GM21786 (cell line): ENCODE data around the gene CD274.
"Not testable (repeated sequence)": the region's sequence is repeated elsewhere in the genome, so short reads cannot be mapped to it uniquely, and the experiment has no call there.

Experiments used
- ATAC-seq: cut with Tn5 transposase; IDR thresholded peaks from one replicate; pipeline ENCODE4 v1.9.1; 2021; ENCODE audit not compliant: unreplicated experiment

The CD274 gene

DNA sequence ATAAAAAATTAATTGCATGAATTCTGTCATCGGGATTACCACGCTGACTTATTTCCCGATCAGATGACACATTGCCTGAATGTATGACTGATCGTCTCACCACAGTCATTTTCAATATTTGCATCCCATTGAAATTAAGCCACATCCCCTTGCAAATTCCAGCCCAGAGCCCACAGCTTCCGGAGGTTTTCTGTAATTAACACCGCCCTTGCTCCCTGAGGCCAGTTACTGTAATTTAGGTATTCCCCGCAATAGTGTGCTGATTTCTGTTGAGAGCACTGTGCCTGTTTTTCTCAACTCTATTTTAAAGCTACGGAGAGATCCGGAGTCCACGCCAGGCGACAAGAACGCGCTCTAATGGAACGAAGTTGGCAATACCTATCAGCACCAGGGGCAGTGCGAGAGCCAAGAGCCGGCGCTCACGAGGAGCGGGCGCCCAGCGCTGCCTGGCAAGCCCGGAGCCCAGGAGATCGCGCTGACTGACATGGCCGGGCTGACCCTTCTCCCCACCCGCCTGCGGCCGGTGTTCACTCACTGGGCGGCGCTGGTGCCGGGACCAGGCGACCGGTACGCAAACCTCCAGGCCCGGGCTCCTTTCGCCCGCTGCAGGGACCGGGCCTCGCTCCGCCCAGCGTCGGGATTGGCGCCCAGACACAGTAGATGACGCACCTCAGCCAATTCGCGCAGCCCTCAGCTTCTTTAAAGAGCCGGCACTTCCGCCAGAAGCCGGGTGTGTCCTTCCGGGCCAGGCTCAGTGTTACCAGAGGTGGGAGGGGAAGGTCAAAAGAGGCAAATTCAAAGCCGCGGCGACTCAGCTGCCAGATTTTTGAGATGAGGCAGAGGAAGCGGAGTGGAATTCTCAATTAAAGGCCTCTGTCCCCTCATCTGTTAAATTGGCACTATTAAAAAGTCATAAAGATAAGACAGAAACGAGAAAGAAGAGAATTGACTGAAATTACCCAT is 12.8 kb upstream of the CD274 start, which contains the start of gene PLGRKT:
TSS of gene PLGRKT (minus strand) at position 672 of the 963 bp plus-strand sequence. CDS start 5,948 bp downstream, outside the sequence.
- peak; percentile 80 for ATAC-seq

DNA sequence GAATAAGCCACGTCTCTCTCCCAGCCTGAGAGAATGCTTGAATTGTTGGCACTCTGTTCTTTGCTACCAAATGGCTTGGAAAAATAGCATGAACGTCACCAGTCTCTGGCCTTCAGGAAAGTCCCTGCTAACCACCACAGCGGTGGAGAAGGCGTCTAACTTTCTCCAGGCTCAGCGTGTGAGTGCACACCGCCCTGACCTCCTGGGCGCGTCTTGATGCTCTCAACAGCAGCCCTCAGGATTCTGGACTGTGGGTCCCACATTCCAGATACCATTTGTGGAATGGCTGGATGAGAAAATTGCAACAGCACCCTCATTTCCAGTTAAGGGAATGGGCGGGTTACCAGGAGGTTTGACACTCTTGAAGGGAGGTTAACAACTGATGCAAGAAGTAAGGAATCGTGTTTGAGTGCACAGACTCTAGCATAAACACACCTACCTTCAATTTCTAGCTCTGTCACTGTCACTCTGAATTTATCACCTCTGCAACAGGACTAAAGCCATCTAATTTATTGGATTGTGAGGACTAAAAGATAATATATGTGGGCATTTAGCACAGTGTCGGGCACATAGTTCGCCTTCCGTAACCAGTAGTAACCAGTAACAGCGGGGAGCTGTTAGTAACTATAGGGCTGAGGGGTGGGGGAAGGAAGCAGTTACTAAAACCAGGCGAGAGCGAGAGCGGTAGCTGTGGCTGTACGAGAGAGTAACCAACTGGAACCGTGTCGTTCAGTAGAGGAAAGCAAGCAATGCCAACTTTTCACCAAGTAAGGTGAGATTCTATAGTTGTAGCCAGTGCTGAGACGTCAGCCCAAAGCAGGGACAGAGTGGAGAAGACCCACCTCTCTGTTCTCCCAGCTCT is 11.8 kb upstream of the CD274 start:
- ATAC-seq, result peak; percentile 73

DNA sequence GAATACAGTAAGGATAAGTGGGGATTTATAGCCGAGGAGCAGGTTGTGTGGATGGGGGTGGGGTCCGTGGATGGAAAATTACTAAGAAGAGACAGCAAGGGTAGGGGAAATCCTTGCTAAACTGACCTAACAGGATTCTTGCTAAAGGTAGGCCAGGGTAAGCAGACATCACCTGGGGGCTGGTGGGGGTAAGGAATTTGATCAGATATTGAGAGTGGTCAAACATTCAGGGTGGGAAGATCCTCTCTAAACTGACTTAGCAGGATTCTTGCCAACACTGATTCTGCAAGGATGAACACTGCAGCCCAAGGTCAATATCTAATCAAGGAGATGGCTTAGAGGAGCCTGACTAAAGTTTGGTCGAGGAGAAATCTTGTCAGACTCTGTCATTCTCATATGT is 9.9 kb upstream of the CD274 start:
- no peak for ATAC-seq

DNA sequence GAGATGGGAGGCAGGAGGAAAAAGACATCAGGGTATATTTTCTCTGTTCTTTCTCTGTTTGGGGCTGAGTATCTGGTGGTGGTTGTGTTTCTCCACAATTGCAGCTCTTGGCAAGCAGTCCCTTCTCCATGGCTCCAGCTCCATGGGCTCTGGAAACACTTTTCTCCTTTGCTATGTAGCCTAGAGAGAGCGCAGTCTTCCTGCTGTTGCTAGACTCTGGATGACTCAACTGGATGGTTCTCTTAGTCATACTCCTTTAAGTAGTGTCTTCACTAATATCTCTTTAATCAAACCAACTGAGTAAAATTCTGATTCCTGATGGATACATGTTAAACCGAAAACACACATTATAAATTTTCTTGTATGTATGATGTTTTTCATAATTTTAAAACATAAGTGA is 9.3 kb upstream of the CD274 start:
- ATAC-seq, result no peak

- no peak for ATAC-seq
These were observed 7.8 kb upstream of the CD274 start for GRCh38 chr9:5442400-5443011.

GRCh38 chr9:5443850-5444249 is 6.5 kb upstream of the CD274 start:
- ATAC-seq, result no peak

GRCh38 chr9:5445096-5445495 is 5.2 kb upstream of the CD274 start:
- ATAC-seq, result not testable (repeated sequence)

GRCh38 chr9:5445886-5446285 is 4.5 kb upstream of the CD274 start:
- ATAC-seq, result no peak

- ATAC-seq, result no peak
These were observed 3.7 kb upstream of the CD274 start for GRCh38 chr9:5446451-5447236.

DNA sequence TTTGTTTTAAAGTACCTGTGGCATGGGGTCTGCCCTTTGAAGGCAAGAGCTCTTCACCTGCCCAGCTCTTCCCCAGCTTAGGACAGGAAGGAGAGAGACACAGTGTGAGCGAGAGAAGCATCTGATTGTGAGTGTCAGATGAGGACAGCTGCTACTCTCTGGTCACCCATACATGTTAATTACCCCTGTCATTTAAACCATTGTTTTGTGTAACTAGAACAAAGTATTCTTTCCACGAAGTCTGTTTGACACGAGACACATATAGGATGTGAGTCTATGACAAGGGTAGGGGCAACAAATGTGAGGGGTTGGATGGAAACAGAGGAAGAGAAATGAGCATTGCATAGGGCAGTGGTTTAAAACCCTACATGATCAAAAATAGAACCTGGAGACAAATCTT is 3.0 kb upstream of the CD274 start:
- no peak for ATAC-seq

GRCh38 chr9:5448016-5448415 is 2.3 kb upstream of the CD274 start:
- no peak for ATAC-seq

DNA sequence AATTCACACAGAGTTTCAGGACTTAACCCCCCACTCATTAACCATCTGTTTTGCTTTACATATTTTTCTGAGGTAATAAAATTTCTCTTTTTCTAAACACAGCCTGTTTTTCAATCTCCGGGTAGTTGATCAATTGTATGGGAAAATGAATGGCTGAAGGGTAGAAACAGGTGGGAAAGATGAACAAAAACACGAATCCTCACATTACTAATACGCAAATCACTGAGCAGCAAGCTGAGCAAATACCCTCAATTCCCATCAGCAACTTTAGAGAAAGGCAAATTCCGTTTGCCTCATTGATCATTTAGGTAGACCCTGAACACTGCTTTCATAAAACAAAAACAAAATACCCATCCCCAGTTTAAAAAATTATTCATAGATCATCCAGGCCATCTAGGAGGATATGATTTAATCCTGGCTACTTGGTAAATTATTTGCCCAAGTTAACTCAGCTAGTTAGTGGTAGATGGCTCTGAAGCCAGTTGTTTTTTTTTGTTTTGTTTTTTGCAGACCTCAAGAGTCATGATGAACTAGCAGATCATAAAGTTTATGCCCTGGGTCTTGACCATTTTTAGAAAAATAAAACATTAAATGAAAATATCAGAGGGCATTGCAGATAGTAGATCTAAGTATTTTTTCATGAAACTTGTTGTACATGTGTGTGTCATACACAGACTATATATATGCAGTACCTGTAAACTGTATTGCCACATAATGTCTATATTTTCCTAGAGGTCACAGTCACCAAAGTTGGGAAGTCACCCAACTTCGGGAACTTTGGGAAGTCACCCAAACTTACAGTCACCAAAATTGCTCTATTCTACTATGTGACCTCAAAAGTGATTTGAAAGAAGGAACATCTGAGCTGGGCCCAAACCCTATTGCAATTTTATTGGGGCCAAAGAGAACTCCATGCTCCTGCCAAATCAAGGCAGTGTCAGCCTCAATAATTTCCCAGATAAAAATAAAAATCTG is 1.6 kb upstream of the CD274 start:
- no peak for ATAC-seq

- no peak for ATAC-seq
These were observed 602 bp upstream of the CD274 start for GRCh38 chr9:5449521-5450358.

DNA sequence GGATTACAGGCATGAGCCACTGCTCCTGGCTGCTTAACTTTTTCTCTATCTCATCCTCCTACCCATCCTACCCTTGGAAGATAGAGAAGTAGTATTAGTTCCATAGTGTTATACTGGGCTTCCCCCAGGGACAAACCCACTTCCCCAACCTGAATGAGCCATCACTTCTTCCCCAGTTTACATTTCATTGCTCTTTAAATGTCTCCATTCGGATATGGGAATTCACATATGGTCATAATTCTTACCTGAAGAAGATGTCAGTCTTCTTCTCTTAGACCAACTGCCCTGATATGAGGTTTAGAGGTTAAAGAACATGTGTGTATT is 1.9 kb downstream of the CD274 start:
- ATAC-seq, result no peak

DNA sequence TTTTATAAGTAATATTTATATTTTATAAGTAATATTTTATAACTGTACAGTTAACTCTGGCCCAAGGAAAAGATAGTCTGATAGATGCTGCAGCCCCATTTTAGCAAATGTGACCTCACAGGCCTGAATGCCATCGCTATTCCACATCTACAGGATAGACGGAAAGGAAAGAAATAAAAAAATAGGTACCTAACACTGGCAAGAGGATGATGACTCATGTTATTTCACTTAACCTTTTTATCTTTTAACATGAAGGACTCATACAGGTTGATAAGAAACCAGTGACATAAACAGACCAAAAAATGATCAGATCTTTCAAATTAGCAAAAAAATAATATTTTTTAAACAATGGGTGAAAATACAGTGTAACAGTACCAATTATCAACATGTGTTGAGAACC is 2.7 kb downstream of the CD274 start:
- no peak for ATAC-seq

DNA sequence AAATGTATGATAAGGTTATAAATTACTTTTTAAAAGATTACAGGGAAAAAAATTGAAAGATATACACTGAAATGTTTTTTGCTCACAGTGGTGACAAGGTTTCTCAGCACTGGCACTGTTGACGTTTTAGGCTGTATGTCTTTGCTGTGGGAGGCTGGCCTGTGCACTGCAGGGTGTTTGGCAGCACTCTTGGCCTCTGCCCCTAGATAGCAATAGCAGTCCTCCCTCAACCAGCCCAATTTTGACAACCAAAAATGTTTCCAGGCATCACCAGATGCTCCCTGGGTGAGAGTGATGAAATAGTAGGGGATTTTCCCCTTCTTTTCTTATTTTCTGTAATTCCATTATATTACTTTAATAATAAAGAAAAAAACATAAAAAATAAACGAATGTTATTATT is 3.3 kb downstream of the CD274 start:
- peak; percentile 33 for ATAC-seq

- ATAC-seq, result no peak
These were observed 4.8 kb downstream of the CD274 start for GRCh38 chr9:5455181-5455580.

GRCh38 chr9:5459289-5459829 is 9.0 kb downstream of the CD274 start:
- ATAC-seq, result peak; percentile 60
